ENCODE results near the gene DGLUCY.

Gene DGLUCY

DNA sequence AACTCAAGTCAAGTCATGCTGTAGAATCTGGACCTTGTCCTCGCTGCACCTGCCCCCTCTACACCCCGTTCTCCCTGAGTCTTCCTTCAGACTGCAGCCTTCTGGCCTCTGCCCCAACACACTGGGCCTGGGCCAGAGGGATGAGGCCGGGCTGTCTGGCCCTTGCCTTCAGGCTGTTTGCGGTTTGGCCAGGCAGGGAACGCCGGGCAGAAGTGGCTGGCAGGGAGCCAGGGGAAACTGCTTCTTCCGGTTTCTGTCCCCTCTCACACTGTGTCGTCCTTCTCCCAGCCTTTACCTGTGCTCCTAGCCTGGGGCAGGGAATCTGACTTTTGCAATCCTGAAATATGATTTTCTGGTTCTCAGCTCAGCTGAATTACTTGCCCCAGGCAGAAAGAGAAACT lies 13.5 kb downstream of the DGLUCY start:
- Histone ChIP-seq H3K9ac (ENCODE audit: low read length) (no peak overlapping the region), H3K18ac (ENCODE audit: low read length) (no peak overlapping the region), H3K9me3 (ENCODE audit: insufficient read depth, low read depth, low read length) (peaks cover 4% of the 10 kb centered on the region), H3K36me3 (ENCODE audit: control insufficient read depth in 1 of 2, insufficient read depth in 2 of 2, low read length in 2 of 2) (no peaks in the 10 kb centered on the region), H3K27me3 (ENCODE audit: insufficient read depth, low read length) (no peaks in the 10 kb centered on the region), H4K8ac (ENCODE audit: low read depth, low read length) (no peak overlapping the region), H3K27ac (ENCODE audit: low read depth, low read length) (peak overlapping the region; percentile 80), H3K4me1 (ENCODE audit: control insufficient read depth in 1 of 2, insufficient read depth in 2 of 2, low read length in 2 of 2) (peaks cover 3 to 8% of the 10 kb centered on the region in 2 experiments), H2BK12ac (ENCODE audit: low read length) (no peak overlapping the region), H2BK5ac (ENCODE audit: low read depth, low read length, poor library complexity) (no peak overlapping the region), H3K4me3 (ENCODE audit: low read depth, low read length) (no peak overlapping the region), H2BK120ac (ENCODE audit: insufficient read depth, low read length, poor library complexity) (no peak overlapping the region), H2AK5ac (ENCODE audit: low read length) (no peak overlapping the region), H3K23ac (ENCODE audit: low read length) (no peak overlapping the region), H3K79me2 (ENCODE audit: control insufficient read depth, insufficient read depth, low read length, poor library complexity) (no peaks in the 10 kb centered on the region), H3K4me2 (ENCODE audit: low read length) (no peak overlapping the region), H4K91ac (ENCODE audit: low read depth, low read length) (no peak overlapping the region), H2AFZ (ENCODE audit: insufficient read depth, low read length, poor library complexity) (no peak overlapping the region), H3K14ac (ENCODE audit: low read length) (no peak overlapping the region), H3K4ac (ENCODE audit: low read depth, low read length) (no peak overlapping the region), H4K12ac (ENCODE audit: low read depth, low read length) (no peak overlapping the region), H3K79me1 (ENCODE audit: low read length) (peaks cover 14% of the 10 kb centered on the region)
- DNase-seq: peak; percentile 100
- no CpG with 5 or more reads among the region's 8 CpGs for WGBS (ENCODE audit: extremely low coverage, insufficient coverage, insufficient read length)

DNA sequence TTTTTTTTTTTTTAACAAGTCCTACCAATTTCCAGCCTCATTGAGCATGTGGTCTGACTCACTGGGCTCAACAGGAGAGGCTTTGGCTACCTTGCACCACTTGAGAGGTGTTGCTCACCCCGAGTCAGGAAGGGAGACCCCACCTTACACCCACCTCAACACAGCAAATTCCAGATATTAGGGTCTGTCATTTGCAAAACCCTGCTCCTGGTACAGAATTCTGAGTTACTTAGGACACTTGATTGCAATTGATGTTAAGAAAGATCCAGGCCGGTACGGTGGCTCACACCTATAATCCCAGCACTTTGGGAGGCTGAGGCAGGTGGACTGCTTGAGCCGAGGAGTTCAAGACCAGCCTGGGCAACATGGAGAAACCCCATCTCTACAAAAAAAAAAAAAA lies 14.1 kb downstream of the DGLUCY start:
- H4K91ac ChIP-seq (ENCODE audit: low read depth, low read length): peak overlapping the region; percentile 47
- no peak overlapping the region for H3K18ac ChIP-seq (ENCODE audit: low read length)
- H3K79me1 ChIP-seq (ENCODE audit: low read length): peaks cover 14% of the 10 kb centered on the region
- H3K23ac ChIP-seq (ENCODE audit: low read length): no peak overlapping the region
- DNase-seq: no peak
- no peaks in the 10 kb centered on the region for H3K79me2 ChIP-seq (ENCODE audit: control insufficient read depth, insufficient read depth, low read length, poor library complexity)
- peak overlapping the region; percentile 84 for H2BK5ac ChIP-seq (ENCODE audit: low read depth, low read length, poor library complexity)
- H3K9ac ChIP-seq (ENCODE audit: low read length): no peak overlapping the region
- H3K4ac ChIP-seq (ENCODE audit: low read depth, low read length): no peak overlapping the region
- peak overlapping the region; percentile 43 for H4K8ac ChIP-seq (ENCODE audit: low read depth, low read length)
- H2AK5ac ChIP-seq (ENCODE audit: low read length): no peak overlapping the region
- peak overlapping the region; percentile 80 for H2BK12ac ChIP-seq (ENCODE audit: low read length)
- no peak overlapping the region for H2AFZ ChIP-seq (ENCODE audit: insufficient read depth, low read length, poor library complexity)
- peaks cover 4% of the 10 kb centered on the region for H3K9me3 ChIP-seq (ENCODE audit: insufficient read depth, low read depth, low read length)
- WGBS (ENCODE audit: extremely low coverage, insufficient coverage, insufficient read length): no CpG with 5 or more reads among the region's 4 CpGs
- H3K14ac ChIP-seq (ENCODE audit: low read length): no peak overlapping the region
- no peak overlapping the region for H3K4me3 ChIP-seq (ENCODE audit: low read depth, low read length)
- no peak overlapping the region for H3K4me2 ChIP-seq (ENCODE audit: low read length)
- H2BK120ac ChIP-seq (ENCODE audit: insufficient read depth, low read length, poor library complexity): no peak overlapping the region
- H3K36me3 ChIP-seq (ENCODE audit: control insufficient read depth in 1 of 2, insufficient read depth in 2 of 2, low read length in 2 of 2): no peaks in the 10 kb centered on the region
- H3K27me3 ChIP-seq (ENCODE audit: insufficient read depth, low read length): no peaks in the 10 kb centered on the region
- peaks cover 3 to 8% of the 10 kb centered on the region in 2 experiments for H3K4me1 ChIP-seq (ENCODE audit: control insufficient read depth in 1 of 2, insufficient read depth in 2 of 2, low read length in 2 of 2)
- H4K12ac ChIP-seq (ENCODE audit: low read depth, low read length): no peak overlapping the region
- peak overlapping the region; percentile 80 for H3K27ac ChIP-seq (ENCODE audit: low read depth, low read length)

DNA sequence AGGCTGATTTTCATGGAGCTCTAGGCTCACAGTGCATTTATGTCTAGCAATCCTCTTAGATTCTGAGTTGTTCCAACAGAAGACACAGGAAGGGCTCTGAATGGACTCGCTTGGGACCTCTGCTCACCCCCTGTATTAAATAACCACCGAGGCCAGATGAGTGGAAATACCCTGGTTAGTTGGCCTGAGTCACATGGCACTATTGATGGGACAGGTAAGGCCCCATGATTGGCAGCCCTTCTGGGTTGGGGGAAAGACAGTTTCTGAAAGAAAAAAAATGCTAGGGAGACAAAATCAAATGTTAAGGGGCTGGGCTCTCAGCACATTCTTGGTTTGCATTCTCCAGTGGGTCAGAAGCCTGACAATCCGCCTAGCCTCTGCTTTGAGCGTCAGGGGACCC lies 14.8 kb downstream of the DGLUCY start:
- peaks cover 3 to 8% of the 10 kb centered on the region in 2 experiments for H3K4me1 ChIP-seq (ENCODE audit: control insufficient read depth in 1 of 2, insufficient read depth in 2 of 2, low read length in 2 of 2)
- no peak overlapping the region for H2AFZ ChIP-seq (ENCODE audit: insufficient read depth, low read length, poor library complexity)
- H3K36me3 ChIP-seq (ENCODE audit: control insufficient read depth in 1 of 2, insufficient read depth in 2 of 2, low read length in 2 of 2): no peaks in the 10 kb centered on the region
- no peak overlapping the region for H2AK5ac ChIP-seq (ENCODE audit: low read length)
- DNase-seq: no peak
- H3K79me2 ChIP-seq (ENCODE audit: control insufficient read depth, insufficient read depth, low read length, poor library complexity): no peaks in the 10 kb centered on the region
- WGBS (ENCODE audit: extremely low coverage, insufficient coverage, insufficient read length): no CpG with 5 or more reads among the region's 4 CpGs
- no peak overlapping the region for H3K23ac ChIP-seq (ENCODE audit: low read length)
- no peak overlapping the region for H3K4ac ChIP-seq (ENCODE audit: low read depth, low read length)
- no peak overlapping the region for H2BK120ac ChIP-seq (ENCODE audit: insufficient read depth, low read length, poor library complexity)
- H2BK12ac ChIP-seq (ENCODE audit: low read length): no peak overlapping the region
- no peak overlapping the region for H3K18ac ChIP-seq (ENCODE audit: low read length)
- no peaks in the 10 kb centered on the region for H3K27me3 ChIP-seq (ENCODE audit: insufficient read depth, low read length)
- no peak overlapping the region for H3K14ac ChIP-seq (ENCODE audit: low read length)
- H4K8ac ChIP-seq (ENCODE audit: low read depth, low read length): no peak overlapping the region
- no peak overlapping the region for H2BK5ac ChIP-seq (ENCODE audit: low read depth, low read length, poor library complexity)
- H3K4me2 ChIP-seq (ENCODE audit: low read length): no peak overlapping the region
- no peak overlapping the region for H3K4me3 ChIP-seq (ENCODE audit: low read depth, low read length)
- no peak overlapping the region for H4K12ac ChIP-seq (ENCODE audit: low read depth, low read length)
- H3K9me3 ChIP-seq (ENCODE audit: insufficient read depth, low read depth, low read length): peaks cover 4% of the 10 kb centered on the region
- H3K9ac ChIP-seq (ENCODE audit: low read length): peak overlapping the region; percentile 33
- H3K79me1 ChIP-seq (ENCODE audit: low read length): peaks cover 14% of the 10 kb centered on the region
- peak overlapping the region; percentile 56 for H4K91ac ChIP-seq (ENCODE audit: low read depth, low read length)
- H3K27ac ChIP-seq (ENCODE audit: low read depth, low read length): peak overlapping the region; percentile 11

DNA sequence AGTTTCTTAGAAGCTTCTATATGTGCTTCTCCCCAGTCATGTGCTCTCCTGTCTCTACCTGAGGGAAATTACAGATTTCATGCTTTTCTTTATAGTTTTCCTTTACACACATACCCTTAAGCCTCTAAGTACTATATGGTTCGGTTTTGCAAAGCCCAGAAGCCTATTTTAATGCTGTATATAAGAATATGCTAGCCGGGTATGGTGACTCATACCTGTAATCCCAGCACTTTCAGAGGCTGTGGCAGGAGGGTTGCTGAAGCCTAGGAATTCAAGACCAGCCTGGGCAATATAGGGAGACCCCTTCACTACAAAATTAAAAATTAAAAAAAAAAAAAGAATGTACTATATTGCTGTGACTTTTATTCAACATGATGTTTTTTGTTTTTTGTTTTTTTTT lies 15.4 kb downstream of the DGLUCY start:
- no peaks in the 10 kb centered on the region for H3K79me2 ChIP-seq (ENCODE audit: control insufficient read depth, insufficient read depth, low read length, poor library complexity)
- no CpG with 5 or more reads among the region's 2 CpGs for WGBS (ENCODE audit: extremely low coverage, insufficient coverage, insufficient read length)
- H3K18ac ChIP-seq (ENCODE audit: low read length): no peak overlapping the region
- no peak overlapping the region for H3K27ac ChIP-seq (ENCODE audit: low read depth, low read length)
- no peak overlapping the region for H2AFZ ChIP-seq (ENCODE audit: insufficient read depth, low read length, poor library complexity)
- H2BK12ac ChIP-seq (ENCODE audit: low read length): no peak overlapping the region
- H3K14ac ChIP-seq (ENCODE audit: low read length): no peak overlapping the region
- H2BK120ac ChIP-seq (ENCODE audit: insufficient read depth, low read length, poor library complexity): no peak overlapping the region
- no peak overlapping the region for H4K8ac ChIP-seq (ENCODE audit: low read depth, low read length)
- no peak overlapping the region for H3K23ac ChIP-seq (ENCODE audit: low read length)
- no peak overlapping the region for H4K12ac ChIP-seq (ENCODE audit: low read depth, low read length)
- peaks cover 14% of the 10 kb centered on the region for H3K79me1 ChIP-seq (ENCODE audit: low read length)
- peaks cover 4% of the 10 kb centered on the region for H3K9me3 ChIP-seq (ENCODE audit: insufficient read depth, low read depth, low read length)
- no peak overlapping the region for H3K4me2 ChIP-seq (ENCODE audit: low read length)
- H2AK5ac ChIP-seq (ENCODE audit: low read length): no peak overlapping the region
- no peak overlapping the region for H2BK5ac ChIP-seq (ENCODE audit: low read depth, low read length, poor library complexity)
- H3K36me3 ChIP-seq (ENCODE audit: control insufficient read depth in 1 of 2, insufficient read depth in 2 of 2, low read length in 2 of 2): no peaks in the 10 kb centered on the region
- peaks cover 3 to 8% of the 10 kb centered on the region in 2 experiments for H3K4me1 ChIP-seq (ENCODE audit: control insufficient read depth in 1 of 2, insufficient read depth in 2 of 2, low read length in 2 of 2)
- peak in 1 of 2 donors; percentile 45 for DNase-seq
- no peak overlapping the region for H3K4me3 ChIP-seq (ENCODE audit: low read depth, low read length)
- H3K4ac ChIP-seq (ENCODE audit: low read depth, low read length): no peak overlapping the region
- no peak overlapping the region for H3K9ac ChIP-seq (ENCODE audit: low read length)
- H3K27me3 ChIP-seq (ENCODE audit: insufficient read depth, low read length): no peaks in the 10 kb centered on the region
- no peak overlapping the region for H4K91ac ChIP-seq (ENCODE audit: low read depth, low read length)

All from trophoblast cell (in vitro differentiated cells and primary cell).